GM11168 (cell line): ENCODE data around the gene DHH.

Source experiments
- in situ Hi-C: fragments of 300-500 bp; cut with MboI; formaldehyde crosslinking; loops from one replicate; pipeline ENCODE4 v1.12.0; 2022; ENCODE audit warnings: low sequenced_read_pairs; ENCODE audit not compliant: unreplicated experiment

The DHH gene

DNA sequence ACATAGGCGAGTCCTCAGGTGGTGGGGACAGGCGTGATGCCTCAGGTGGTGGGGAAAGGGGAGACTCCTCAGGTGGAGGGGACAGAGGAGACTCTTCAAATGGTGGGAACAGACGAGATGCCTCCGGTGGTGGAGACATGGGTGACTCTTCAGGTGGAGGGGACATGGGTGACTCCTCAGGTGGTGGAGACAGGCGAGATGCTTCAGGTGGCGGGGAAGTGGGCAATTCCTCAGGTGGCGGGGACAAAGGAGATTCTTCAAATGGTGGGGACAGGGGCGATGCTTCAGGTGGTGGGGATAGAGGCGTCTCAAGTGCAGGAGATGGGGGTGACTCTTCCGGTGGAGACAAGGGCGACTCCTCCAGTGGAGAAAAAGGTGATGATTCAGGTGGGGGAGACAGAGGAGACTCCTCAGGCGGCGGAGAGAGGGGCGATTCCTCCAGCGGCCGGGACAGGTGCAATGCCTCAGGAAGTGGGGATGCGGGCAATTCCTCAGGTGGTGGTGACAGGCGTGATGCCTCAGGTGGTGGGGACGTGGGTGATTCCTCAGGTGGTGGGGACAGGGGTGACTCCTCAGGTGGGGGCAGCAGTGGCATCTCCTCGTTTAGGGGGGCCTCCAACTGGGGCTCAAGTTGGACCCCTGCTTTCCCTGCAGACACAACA, 42.7 kb downstream of the DHH start:
- in situ Hi-C loops: no loop called here

DNA sequence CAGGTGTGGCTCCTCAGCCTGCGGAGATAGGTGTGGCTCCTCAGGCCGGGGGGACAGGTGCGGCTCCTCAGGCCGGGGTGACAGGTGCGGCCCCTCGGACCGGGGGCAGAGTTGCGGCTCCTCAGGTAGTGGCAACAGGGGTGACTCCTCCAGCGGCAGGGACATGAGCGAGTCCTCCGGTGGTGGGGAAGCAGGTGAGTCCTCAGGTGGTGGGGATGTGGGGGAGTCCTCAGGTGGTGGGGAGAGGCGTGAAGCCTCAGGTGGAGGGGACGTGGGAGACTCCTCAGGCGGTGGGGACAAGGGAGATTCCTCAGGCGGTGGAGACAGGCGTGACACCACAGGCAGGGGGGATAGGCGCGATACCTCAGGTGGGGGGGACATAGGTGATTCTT, 43.2 kb downstream of the DHH start:
- in situ Hi-C loops: no loop called here

GRCh38 chr12:49050507-49051372, 43.9 kb downstream of the DHH start:
- in situ Hi-C loops: no loop called here

DNA sequence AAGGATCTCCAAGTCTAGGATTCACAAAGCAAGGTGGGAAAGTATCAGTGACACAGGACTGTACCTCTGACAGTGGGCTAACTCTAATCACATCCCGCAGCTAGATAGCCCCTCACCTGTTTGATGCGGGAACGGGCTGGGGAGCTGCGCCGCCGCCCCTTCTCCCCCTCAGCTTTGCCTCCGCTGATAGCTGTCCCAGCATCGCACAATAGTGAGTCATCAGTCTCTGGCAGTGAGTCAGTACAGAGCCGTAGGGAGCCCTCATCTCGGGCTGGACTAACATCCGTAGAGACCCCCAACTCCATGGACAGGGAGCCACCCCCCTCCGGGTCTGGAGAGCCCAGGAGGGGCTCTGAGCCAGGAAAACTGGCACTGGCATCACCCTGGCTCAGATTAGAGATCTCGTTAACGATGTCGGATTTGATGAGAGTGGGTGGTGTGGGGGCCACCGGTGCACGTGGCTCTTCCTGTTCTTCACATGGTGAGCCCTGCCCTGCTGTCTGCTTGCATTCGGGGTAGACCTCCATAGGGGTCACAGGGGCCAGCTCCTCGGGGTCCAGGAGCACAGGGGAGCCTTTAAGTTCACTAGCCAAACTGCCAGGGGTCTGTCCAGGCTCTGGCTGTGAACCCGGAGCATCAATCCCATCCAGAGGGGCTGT, 44.9 kb downstream of the DHH start:
- in situ Hi-C loops: no loop called here

- in situ Hi-C loops: no loop called here
Observed at GRCh38 chr12:49048953-49049352, 45.6 kb downstream of the DHH start.

DNA sequence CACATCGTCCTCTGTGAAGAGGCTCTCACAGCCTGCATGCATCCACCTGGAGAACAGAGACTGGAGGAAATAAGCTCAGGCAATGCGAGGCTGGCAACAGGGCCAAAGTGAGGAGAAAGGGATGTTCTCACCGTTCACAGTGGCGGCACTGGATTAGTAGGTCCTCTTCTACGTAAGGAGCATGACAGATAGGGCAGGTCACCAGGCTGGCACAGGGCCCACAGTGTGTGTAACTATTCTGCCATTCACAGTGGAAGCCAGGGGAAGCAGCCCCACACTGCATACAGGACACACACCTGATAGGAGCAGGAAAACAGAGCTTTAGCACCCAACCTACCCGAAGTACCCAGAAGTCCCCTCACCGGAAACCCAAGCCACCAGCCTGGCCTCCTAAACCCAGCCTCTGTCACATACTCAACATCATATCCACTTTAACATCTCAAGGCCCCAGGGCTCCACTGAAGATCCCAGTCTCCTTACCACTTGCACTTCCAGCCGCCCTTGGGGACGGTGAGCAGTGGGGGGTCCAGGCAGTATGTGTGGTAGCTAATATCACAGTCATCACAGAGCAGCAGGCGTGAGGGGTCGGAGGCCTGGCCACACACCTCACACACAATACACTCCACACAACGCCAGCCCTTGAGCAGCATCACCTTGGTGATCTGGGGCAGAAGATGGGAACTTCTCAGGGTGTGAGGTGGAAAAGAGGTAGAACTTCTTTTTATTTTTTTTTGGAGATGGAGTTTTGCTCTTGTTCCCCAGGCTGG, 48.3 kb downstream of the DHH start:
- in situ Hi-C loops: no loop called here

DNA sequence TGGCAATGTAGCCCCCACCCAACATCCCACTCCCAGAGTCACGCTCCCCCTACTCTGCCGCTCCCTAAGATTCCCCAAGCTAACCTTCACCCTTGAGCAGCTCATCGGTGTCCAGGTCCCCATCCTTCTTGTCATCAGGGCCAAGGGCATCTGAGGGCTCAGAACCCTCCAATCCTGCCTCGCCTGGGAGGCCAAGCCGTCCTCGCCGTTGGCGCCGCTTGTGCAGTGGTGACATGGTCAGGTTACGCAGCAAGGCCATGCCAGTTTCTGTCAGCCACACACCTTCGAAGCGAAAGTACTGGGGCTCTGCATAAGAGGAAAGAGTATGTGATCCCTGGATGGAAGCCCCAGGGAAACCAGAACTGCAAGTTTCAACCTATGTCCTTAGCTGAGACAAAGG, 49.9 kb downstream of the DHH start:
- in situ Hi-C loops: no loop called here

GRCh38 chr12:49043856-49044258, 50.7 kb downstream of the DHH start:
- in situ Hi-C loops: no loop called here

GRCh38 chr12:49043241-49043640, 51.4 kb downstream of the DHH start:
- in situ Hi-C loops: no loop called here

- in situ Hi-C loops: no loop called here
Observed at GRCh38 chr12:49041881-49042484, 52.6 kb downstream of the DHH start.

- in situ Hi-C loops: no loop called here
Observed at GRCh38 chr12:49041036-49041880, 53.3 kb downstream of the DHH start.

DNA sequence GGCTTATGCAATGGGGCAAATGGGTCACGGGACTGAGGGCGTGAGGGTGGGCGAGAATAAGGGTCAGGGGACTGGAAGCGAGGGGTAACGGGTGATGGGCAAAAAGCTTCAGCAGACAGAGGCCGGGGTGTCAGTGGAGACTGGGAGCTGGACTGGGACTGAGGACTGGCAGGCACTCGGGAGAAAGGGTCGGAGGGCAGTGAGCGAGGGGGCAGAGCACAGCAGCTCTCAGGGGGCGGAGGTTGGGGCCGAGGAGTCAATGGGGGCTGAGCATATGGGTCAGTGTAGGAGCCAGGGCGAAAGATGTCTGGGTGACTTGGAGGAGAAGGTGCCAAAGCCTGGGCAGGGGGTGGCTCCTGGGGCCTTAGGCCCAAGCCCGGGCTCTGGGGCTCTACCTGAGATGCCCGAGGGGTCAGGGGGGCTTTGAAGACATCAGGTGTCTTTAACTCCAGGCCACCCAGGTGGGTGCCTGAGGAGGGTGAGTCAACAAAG, 54.2 kb downstream of the DHH start:
- in situ Hi-C loops: no loop called here

DNA sequence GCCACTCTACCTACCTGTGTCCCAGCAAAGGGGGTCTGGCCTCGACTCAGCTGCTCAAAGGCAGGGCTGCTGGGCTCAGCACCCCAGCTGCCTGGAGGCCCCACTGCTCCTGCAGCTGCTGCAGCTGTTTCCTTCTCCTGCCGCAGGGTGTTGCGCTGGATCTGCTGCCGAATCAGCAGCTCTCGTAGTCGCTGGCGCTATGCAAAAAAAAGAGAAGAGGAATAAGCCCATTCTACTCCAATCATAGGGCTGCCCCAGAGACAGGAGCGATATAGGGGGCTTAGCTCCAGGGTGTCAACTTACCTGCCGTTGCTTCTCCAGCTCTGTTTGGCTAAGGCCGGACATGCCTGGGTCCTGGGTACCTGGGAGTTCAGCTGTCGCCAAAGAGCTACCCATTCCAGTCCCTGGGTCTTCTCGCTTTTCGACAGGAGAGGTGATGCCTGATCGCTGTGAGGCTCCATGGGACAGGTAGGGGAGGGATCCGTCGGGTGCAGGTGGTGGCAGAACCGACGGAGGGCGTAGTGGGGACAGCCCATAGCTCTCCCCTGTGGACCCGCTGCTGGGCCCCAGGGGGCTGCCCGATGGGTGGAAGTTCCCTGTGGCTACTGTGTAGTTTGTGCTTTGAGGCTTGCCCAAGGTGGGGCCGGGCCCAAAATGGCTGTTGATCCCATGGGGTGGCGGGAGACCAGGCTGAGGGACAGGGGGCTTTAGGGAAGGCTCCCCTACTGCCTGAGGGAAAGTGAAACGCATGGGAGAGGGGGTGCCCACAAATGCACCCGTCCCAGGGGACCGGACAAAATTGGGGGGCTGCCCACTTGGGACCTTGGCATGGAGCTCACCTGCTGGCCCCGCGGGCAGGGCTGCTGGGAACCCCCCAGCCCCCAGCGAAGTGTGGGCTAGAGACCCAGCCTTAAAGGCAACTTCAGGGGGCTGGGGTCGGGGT, 54.9 kb downstream of the DHH start:
- in situ Hi-C loops: no loop called here

GRCh38 chr12:49038291-49038955, 56.2 kb downstream of the DHH start:
- in situ Hi-C loops: no loop called here

- in situ Hi-C loops: no loop called here
Observed at GRCh38 chr12:49037947-49038237, 56.7 kb downstream of the DHH start.

DNA sequence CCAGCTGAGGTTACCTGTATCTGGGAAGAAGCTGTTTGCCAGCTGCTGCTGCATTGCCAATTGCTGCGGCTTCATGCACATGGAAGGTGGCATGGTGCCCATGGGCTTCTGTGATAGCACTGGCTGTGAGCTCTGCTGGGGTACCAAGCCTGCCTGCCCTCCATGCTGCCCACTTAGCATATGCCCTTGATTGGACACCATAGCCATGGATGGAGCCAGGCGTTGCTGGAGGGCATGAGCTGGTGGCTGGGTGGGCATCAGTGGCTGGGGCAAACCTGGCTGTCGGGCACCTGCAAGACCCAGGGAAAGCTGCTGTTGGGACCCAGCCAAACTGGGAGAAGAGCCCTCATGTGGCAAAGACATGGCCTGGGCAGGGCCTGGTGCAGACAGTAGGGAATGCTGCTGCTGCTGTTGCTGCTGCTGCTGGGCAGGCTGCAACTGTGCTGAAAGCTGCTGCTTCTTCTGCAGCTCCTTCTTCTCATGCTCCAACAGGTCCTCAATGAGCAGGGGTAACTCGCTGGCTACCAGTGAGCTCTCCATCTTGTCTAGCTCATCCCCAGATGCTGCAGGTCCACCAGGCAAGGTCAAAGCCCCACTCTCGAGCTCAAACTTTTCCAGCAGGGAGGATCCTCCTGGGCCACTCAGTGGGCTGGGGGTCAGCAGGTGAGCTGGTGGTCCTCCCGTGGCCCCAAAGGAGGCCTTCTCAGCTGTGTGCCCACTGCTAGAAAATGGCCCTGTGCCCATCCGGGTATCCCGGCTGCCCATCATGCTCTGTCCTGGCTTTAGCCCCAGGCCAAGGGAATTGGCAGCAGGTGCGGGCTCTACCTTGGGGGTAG, 57.3 kb downstream of the DHH start:
- in situ Hi-C loops: no loop called here
